Suprapubic skin (tissue), 4 donors: ENCODE measurements around the gene DOHH. TPM values are rescaled to one million over a fixed set of nuclear protein-coding genes. Genes with fewer than 3 reads are reported as not detected.

Source experiments
- DNase-seq, 2 donors: peaks; one replicate each; pipeline ENCODE4 v3.0.0-alpha.2; 2019; ENCODE audit warnings: low spot score in 2 of 2
- H3K27ac ChIP-seq: fragments of 200-600 bp; sonication (generic); one replicate; pipeline ENCODE4 v1.5.1; 2019
- H3K27me3 ChIP-seq: fragments of 200-600 bp; sonication (generic); one replicate; pipeline ENCODE4 v1.5.1; 2019
- H3K36me3 ChIP-seq: fragments of 200-600 bp; sonication (generic); one replicate; pipeline ENCODE4 v1.5.1; 2019
- H3K4me1 ChIP-seq: fragments of 200-600 bp; sonication (generic); one replicate; pipeline ENCODE4 v1.5.1; 2019
- H3K4me3 ChIP-seq: fragments of 200-600 bp; sonication (generic); one replicate; pipeline ENCODE4 v1.5.1; 2019; ENCODE audit warnings: mild to moderate bottlenecking
- H3K9me3 ChIP-seq: fragments of 200-600 bp; sonication (generic); one replicate; pipeline ENCODE4 v1.5.1; 2019
- EP300 ChIP-seq: sonication (generic); formaldehyde crosslinking; IDR thresholded peaks from one replicate; pipeline ENCODE4 v1.6.1; 2017; ENCODE audit warnings: antibody characterized with exemption
- POLR2A ChIP-seq, 2 donors: fragments of 450-650 bp; IDR thresholded peaks; one replicate each; pipeline ENCODE4 v1.6.1; 2017; ENCODE audit warnings: antibody characterized with exemption in 2 of 2, mild to moderate bottlenecking in 2 of 2, moderate library complexity in 2 of 2
- POLR2AphosphoS5 ChIP-seq, 3 donors: sonication (generic); formaldehyde crosslinking; IDR thresholded peaks; one replicate each; pipeline ENCODE4 v1.6.1; 2017; ENCODE audit warnings: antibody characterized with exemption in 3 of 3
- WGBS: methylation state at CpG from one replicate; pipeline ENCODE4 v1.1.5; 2018; 5-methylcytosine and 5-hydroxymethylcytosine counted together
- total RNA-seq, 4 donors: library from RNA; depleted of rRNA; stranded (reverse); fragments of >200 nt; gene quantifications; one replicate each; pipeline ENCODE4 v1.1.0, GENCODE V29; 2016
- TF ChIP-seq, protein P1 (sequence below), 2 donors: fragments of 200-600 bp in 1 of 2; fragments of 450-650 bp in 1 of 2; sonication (generic) in 1 of 2; IDR thresholded peaks; one replicate each; pipeline ENCODE4 v1.5.1; 2016 to 2019; ENCODE audit warnings: antibody characterized with exemption in 2 of 2, mild to moderate bottlenecking in 1 of 2, moderate library complexity in 1 of 2

Gene DOHH
- total RNA-seq, 4 donors from 2014 or later = 10.9 to 21.7 (median 17.9) TPM

DNA sequence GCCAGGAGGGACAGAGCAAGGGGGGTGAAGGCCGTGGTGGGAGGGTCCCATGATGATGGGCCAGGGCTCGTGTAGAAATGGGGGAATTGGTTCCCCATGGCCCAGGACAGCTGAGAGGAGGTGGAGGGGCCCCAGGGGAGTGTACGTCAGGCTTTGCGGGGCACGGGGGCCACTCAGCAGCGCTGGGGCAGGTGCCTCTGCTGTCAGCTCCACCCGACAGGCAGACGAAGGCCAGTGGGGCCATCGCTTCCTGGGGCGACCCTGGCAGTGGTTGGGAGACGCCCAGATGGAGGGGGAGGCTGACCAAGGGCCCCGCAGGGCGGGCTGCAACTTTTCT, 36.6 kb upstream of the DOHH start:
- Histone ChIP-seq H3K27me3 (no peaks in the 10 kb centered on the region), H3K27ac (peak overlapping the region; percentile 64), H3K4me3 (no peak overlapping the region), H3K9me3 (no peaks in the 10 kb centered on the region), H3K36me3 (peaks cover 47% of the 10 kb centered on the region), H3K4me1 (peaks cover 29% of the 10 kb centered on the region)
- peak in 1 of 2 donors; percentile 71 for DNase-seq
- 73% methylated on average over 13 of the region's 13 CpGs for WGBS
- TF ChIP-seq POLR2A (IDR thresholded peaks at IDR 0.05) (no peak), POLR2AphosphoS5 (IDR thresholded peaks at IDR 0.05) (no peak), EP300 (no peak)
- TF ChIP-seq, protein P1, sequence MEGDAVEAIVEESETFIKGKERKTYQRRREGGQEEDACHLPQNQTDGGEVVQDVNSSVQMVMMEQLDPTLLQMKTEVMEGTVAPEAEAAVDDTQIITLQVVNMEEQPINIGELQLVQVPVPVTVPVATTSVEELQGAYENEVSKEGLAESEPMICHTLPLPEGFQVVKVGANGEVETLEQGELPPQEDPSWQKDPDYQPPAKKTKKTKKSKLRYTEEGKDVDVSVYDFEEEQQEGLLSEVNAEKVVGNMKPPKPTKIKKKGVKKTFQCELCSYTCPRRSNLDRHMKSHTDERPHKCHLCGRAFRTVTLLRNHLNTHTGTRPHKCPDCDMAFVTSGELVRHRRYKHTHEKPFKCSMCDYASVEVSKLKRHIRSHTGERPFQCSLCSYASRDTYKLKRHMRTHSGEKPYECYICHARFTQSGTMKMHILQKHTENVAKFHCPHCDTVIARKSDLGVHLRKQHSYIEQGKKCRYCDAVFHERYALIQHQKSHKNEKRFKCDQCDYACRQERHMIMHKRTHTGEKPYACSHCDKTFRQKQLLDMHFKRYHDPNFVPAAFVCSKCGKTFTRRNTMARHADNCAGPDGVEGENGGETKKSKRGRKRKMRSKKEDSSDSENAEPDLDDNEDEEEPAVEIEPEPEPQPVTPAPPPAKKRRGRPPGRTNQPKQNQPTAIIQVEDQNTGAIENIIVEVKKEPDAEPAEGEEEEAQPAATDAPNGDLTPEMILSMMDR (IDR thresholded peaks at IDR 0.05) = no peak

DNA sequence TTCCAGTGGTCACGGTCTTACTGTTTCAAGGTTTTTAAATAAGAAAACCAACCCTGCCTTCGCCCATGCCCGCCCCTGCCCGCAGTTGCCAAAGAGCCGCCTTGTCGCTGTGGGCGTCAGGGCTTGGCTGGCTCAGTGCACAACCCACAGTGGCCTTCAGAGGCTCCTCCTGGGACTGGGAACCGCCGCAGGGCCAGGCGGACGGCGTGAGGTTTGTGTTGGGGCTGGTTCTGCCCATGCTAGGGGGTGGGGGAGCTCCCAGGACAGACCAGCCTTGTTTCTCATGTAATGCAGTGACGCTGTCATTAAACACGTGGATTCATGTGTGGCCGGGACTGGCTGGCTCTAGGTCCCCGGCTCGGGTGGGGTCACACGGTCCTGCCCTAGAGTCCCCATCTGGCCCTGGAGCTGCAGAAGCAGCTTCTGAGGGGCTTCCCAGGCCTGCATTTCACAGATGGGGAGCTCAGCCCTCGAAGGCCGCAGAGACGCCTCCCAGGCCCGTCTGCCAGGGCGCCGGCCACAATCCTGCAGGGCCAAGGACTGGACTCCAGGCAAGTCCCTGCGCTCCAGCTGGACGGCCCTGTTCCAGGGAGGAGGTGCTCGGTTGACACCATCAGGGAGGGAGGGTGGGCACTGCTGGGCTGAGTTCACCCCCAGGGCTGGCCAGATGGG, 36.1 kb upstream of the DOHH start:
- WGBS = 49% methylated on average over 7 of the region's 27 CpGs
- peak overlapping the region; percentile 64 for H3K27ac ChIP-seq
- H3K9me3 ChIP-seq = no peaks in the 10 kb centered on the region
- peaks cover 52% of the 10 kb centered on the region for H3K36me3 ChIP-seq
- peaks cover 29% of the 10 kb centered on the region for H3K4me1 ChIP-seq
- peak in 1 of 2 donors; percentile 89 for DNase-seq
- H3K27me3 ChIP-seq = no peaks in the 10 kb centered on the region
- H3K4me3 ChIP-seq = no peak overlapping the region
- no peak for TF ChIP-seq POLR2A (IDR thresholded peaks at IDR 0.05)

DNA sequence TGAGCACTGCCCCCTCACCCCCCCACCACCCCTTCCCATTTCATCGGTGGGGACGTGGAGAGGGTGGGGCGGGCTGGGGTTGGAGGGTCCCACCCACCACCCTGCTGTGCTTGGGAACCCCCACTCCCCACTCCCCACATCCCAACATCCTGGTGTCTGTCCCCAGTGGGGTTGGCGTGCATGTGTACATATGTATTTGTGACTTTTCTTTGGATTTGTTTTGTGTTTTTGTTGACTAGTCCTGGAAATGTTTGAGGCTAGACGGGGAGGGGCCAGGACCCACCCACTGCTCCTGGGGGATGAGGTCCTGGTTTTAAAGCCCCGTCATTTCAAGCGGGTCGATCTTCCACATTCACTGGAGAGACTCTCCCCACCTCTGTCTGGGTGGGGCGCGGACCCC, 35.5 kb upstream of the DOHH start:
- Histone ChIP-seq H3K27ac (peak overlapping the region; percentile 64), H3K4me3 (no peak overlapping the region), H3K27me3 (no peaks in the 10 kb centered on the region), H3K4me1 (peaks cover 29% of the 10 kb centered on the region), H3K9me3 (no peaks in the 10 kb centered on the region), H3K36me3 (peaks cover 58% of the 10 kb centered on the region)
- no peak for DNase-seq
- 72% methylated on average over 8 of the region's 10 CpGs for WGBS
- TF ChIP-seq POLR2A (IDR thresholded peaks at IDR 0.05) (no peak), POLR2AphosphoS5 (IDR thresholded peaks at IDR 0.05) (no peak), EP300 (no peak)
- TF ChIP-seq, protein P1 (IDR thresholded peaks at IDR 0.05) = no peak

DNA sequence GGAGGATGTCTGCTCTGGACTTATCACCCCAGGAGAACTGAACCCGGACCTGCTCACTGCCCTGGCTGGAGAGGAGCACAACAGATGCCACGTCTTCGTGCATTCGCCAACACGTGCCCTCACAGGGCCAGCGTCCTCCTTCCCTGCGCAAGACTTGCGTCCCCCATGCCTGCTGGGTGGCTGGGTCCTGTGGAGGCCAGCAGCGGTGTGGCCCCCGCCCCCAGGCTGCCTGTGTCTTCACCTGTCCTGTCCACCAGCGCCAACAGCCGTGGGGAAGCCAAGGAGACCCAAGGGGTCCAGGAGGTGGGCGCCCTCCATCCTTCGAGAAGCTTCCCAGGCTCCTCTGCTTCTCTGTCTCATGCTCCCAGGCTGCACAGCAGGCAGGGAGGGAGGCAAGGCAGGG, 35.1 kb upstream of the DOHH start:
- Histone ChIP-seq H3K27ac (peak overlapping the region; percentile 64), H3K4me1 (peaks cover 29% of the 10 kb centered on the region), H3K36me3 (peaks cover 62% of the 10 kb centered on the region), H3K27me3 (no peaks in the 10 kb centered on the region), H3K9me3 (no peaks in the 10 kb centered on the region), H3K4me3 (no peak overlapping the region)
- WGBS = 93% methylated on average over 11 of the region's 14 CpGs
- TF ChIP-seq EP300 (no peak), POLR2AphosphoS5 (IDR thresholded peaks at IDR 0.05) (no peak), POLR2A (IDR thresholded peaks at IDR 0.05) (no peak)
- TF ChIP-seq, protein P1 (IDR thresholded peaks at IDR 0.05) = no peak
- peak in 1 of 2 donors; percentile 74 for DNase-seq

DNA sequence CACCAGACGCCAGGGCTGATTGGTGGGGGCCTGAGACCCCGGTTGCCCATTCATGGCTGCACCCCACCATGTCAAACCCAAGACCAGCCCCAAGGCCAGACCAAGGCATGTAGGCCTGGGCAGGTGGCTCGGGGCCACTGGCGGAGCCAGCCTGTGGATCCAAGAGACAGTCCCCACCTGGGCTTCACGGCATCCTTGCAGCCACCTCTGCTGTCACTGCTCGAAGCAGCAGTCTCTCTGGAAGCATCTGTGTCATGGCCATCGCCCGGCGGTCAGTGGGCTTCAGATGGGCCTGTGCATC, 34.7 kb upstream of the DOHH start:
- DNase-seq = no peak
- 91% methylated on average over 4 of the region's 9 CpGs for whole genome bisulfite sequencing
- Histone ChIP-seq H3K4me1 (peaks cover 29% of the 10 kb centered on the region), H3K27ac (no peak overlapping the region), H3K4me3 (no peak overlapping the region), H3K36me3 (peaks cover 66% of the 10 kb centered on the region), H3K9me3 (no peaks in the 10 kb centered on the region), H3K27me3 (no peaks in the 10 kb centered on the region)
- TF ChIP-seq EP300 (no peak), POLR2A (IDR thresholded peaks at IDR 0.05) (no peak)
- TF ChIP-seq, protein P1 (IDR thresholded peaks at IDR 0.05) = no peak
